ENCODE measurements around the gene TRAPPC1. TPM values are rescaled to one million over a fixed set of nuclear protein-coding genes. Genes with fewer than 3 reads are reported as not detected.

Gene TRAPPC1
- total RNA-seq, 1 experiment from 2014 or later, result 75.5 TPM

GRCh38 chr17:7946441-7946840, 14.7 kb upstream of the TRAPPC1 start:
- BruUV-seq (replicated peaks), result no TSS peak
- CTCF ChIA-PET, result no interaction called here
- POLR2A ChIA-PET, result interaction anchor here (0.6 kb wide), 1 partner anchor 112 kb away, joined by 3 read pairs; no protein-coding TSS in a partner anchor
- H3K4me3 Mint-ChIP-seq (ENCODE audit: unreplicated experiment), result no peak overlapping the region
- Histone ChIP-seq H3K36me3 (ENCODE audit: control insufficient read depth, insufficient read depth, low read length) (no peaks in the 10 kb centered on the region), H3K4me3 (ENCODE audit: low read depth, low read length) (no peak overlapping the region), H3K9me3 (no peaks in the 10 kb centered on the region), H3K4me1 (no peaks in the 10 kb centered on the region), H3K27me3 (replicated peaks; ENCODE audit: control insufficient read depth, insufficient read depth, low read length) (no peaks in the 10 kb centered on the region)
- intact Hi-C loops (cut with micrococcal nuclease; ENCODE audit: unreplicated experiment), result no loop called here
- TF ChIP-seq CTCF (IDR thresholded peaks at IDR 0.05; ENCODE audit: insufficient read depth in 1 of 2, low read depth in 1 of 2, low read length in 1 of 2, severe bottlenecking in 1 of 2, unreplicated experiment in 1 of 2), result no peak
- no peak overlapping the region for H3K27ac Mint-ChIP-seq (ENCODE audit: unreplicated experiment)
- peaks cover 38% of the 10 kb centered on the region for H3K36me3 Mint-ChIP-seq (ENCODE audit: insufficient read depth, unreplicated experiment)
- H3K27me3 Mint-ChIP-seq (ENCODE audit: insufficient read depth, unreplicated experiment), result no peaks in the 10 kb centered on the region
- no peaks in the 10 kb centered on the region for H3K9me3 Mint-ChIP-seq (ENCODE audit: unreplicated experiment)
- no peak for DNase-seq
- H3K4me1 Mint-ChIP-seq (ENCODE audit: low read depth, unreplicated experiment), result no peaks in the 10 kb centered on the region

- ChIA-PET CTCF (no interaction called here), POLR2A (no interaction called here)
- Mint-ChIP-seq H3K9me3 (ENCODE audit: unreplicated experiment) (no peaks in the 10 kb centered on the region), H3K4me1 (ENCODE audit: low read depth, unreplicated experiment) (no peaks in the 10 kb centered on the region), H3K27me3 (ENCODE audit: insufficient read depth, unreplicated experiment) (no peaks in the 10 kb centered on the region), H3K4me3 (ENCODE audit: unreplicated experiment) (no peak overlapping the region), H3K36me3 (ENCODE audit: insufficient read depth, unreplicated experiment) (peaks cover 44% of the 10 kb centered on the region), H3K27ac (ENCODE audit: unreplicated experiment) (no peak overlapping the region)
- Histone ChIP-seq H3K4me1 (no peaks in the 10 kb centered on the region), H3K36me3 (ENCODE audit: control insufficient read depth, insufficient read depth, low read length) (no peaks in the 10 kb centered on the region), H3K27me3 (replicated peaks; ENCODE audit: control insufficient read depth, insufficient read depth, low read length) (no peaks in the 10 kb centered on the region), H3K9me3 (no peaks in the 10 kb centered on the region), H3K4me3 (ENCODE audit: low read depth, low read length) (no peak overlapping the region)
- TF ChIP-seq CTCF (IDR thresholded peaks at IDR 0.05; ENCODE audit: insufficient read depth in 1 of 2, low read depth in 1 of 2, low read length in 1 of 2, severe bottlenecking in 1 of 2, unreplicated experiment in 1 of 2), result no peak
- intact Hi-C loops (cut with micrococcal nuclease; ENCODE audit: unreplicated experiment), result no loop called here
- no TSS peak for BruUV-seq (replicated peaks)
- no peak for DNase-seq
Observed at GRCh38 chr17:7945651-7946050, 13.9 kb upstream of the TRAPPC1 start.

- no peaks in the 10 kb centered on the region for H3K36me3 ChIP-seq (ENCODE audit: control insufficient read depth, insufficient read depth, low read length)
- Mint-ChIP-seq H3K9me3 (ENCODE audit: unreplicated experiment) (no peaks in the 10 kb centered on the region), H3K27me3 (ENCODE audit: insufficient read depth, unreplicated experiment) (no peaks in the 10 kb centered on the region), H3K27ac (ENCODE audit: unreplicated experiment) (no peak overlapping the region), H3K4me3 (ENCODE audit: unreplicated experiment) (no peak overlapping the region), H3K36me3 (ENCODE audit: insufficient read depth, unreplicated experiment) (peaks cover 43% of the 10 kb centered on the region), H3K4me1 (ENCODE audit: low read depth, unreplicated experiment) (no peaks in the 10 kb centered on the region)
- TF ChIP-seq CTCF (IDR thresholded peaks at IDR 0.05; ENCODE audit: insufficient read depth in 1 of 2, low read depth in 1 of 2, low read length in 1 of 2, severe bottlenecking in 1 of 2, unreplicated experiment in 1 of 2), result no peak
- H3K9me3 ChIP-seq, result no peaks in the 10 kb centered on the region
- ChIA-PET CTCF (interaction anchor here (1.1 kb wide), 1 partner anchor 44 kb away, joined by 3 read pairs; no protein-coding TSS in a partner anchor), POLR2A (no interaction called here)
- H3K27me3 ChIP-seq (replicated peaks; ENCODE audit: control insufficient read depth, insufficient read depth, low read length), result no peaks in the 10 kb centered on the region
- no peaks in the 10 kb centered on the region for H3K4me1 ChIP-seq
- BruUV-seq (replicated peaks), result no TSS peak
- no peak overlapping the region for H3K4me3 ChIP-seq (ENCODE audit: low read depth, low read length)
- intact Hi-C loops (cut with micrococcal nuclease; ENCODE audit: unreplicated experiment), result no loop called here
- no peak for DNase-seq
Observed at GRCh38 chr17:7944326-7944725, 12.6 kb upstream of the TRAPPC1 start.

All from Caco-2 (cell line).